Glutamatergic neuron (in vitro differentiated cells): ENCODE results near the gene FBXL3. TPM values are rescaled to one million over a fixed set of nuclear protein-coding genes. Genes with fewer than 3 reads are reported as not detected.

Experiments
- DNase-seq: peaks from one replicate; pipeline ENCODE4 v3.0.0; 2022
- H3K27ac Mint-ChIP-seq: one replicate; pipeline ENCODE4 v1.8.0; 2020; ENCODE audit warnings: mild to moderate bottlenecking, mixed read lengths, inconsistent platforms; ENCODE audit not compliant: unreplicated experiment
- H3K27me3 Mint-ChIP-seq: one replicate; pipeline ENCODE4 v1.8.0; 2020; ENCODE audit warnings: mild to moderate bottlenecking, moderate library complexity, mixed read lengths, inconsistent platforms; ENCODE audit not compliant: unreplicated experiment
- H3K36me3 Mint-ChIP-seq: one replicate; pipeline ENCODE4 v1.8.0; 2020; ENCODE audit warnings: mild to moderate bottlenecking, mixed read lengths, inconsistent platforms; ENCODE audit not compliant: unreplicated experiment
- H3K4me1 Mint-ChIP-seq: one replicate; pipeline ENCODE4 v1.8.0; 2020; ENCODE audit warnings: mild to moderate bottlenecking, low read depth, mixed read lengths, inconsistent platforms; ENCODE audit not compliant: unreplicated experiment
- H3K4me3 Mint-ChIP-seq: one replicate; pipeline ENCODE4 v1.8.0; 2020; ENCODE audit warnings: mild to moderate bottlenecking, mixed read lengths, inconsistent platforms; ENCODE audit not compliant: unreplicated experiment
- H3K9me3 Mint-ChIP-seq: one replicate; pipeline ENCODE4 v1.8.0; 2020; ENCODE audit warnings: mild to moderate bottlenecking, moderate library complexity, mixed read lengths, inconsistent platforms; ENCODE audit not compliant: unreplicated experiment
- CTCF ChIP-seq: fragments of 200-600 bp; sonication (generic); IDR thresholded peaks from one replicate; pipeline ENCODE4 v1.5.0; 2021; ENCODE audit not compliant: partially characterized antibody, unreplicated experiment
- total RNA-seq: library from RNA; stranded (reverse); fragmentation: NEBNext Ultra II Directional; extraction: Animal tissue kit (Norgen Biotek cat#: 25700); gene quantifications from one replicate; pipeline ENCODE4 v1.2.1, GENCODE V29; 2021; ENCODE audit not compliant: unreplicated experiment

FBXL3 gene
- total RNA-seq, 1 donor from 2014 or later: 27.1 TPM

DNA sequence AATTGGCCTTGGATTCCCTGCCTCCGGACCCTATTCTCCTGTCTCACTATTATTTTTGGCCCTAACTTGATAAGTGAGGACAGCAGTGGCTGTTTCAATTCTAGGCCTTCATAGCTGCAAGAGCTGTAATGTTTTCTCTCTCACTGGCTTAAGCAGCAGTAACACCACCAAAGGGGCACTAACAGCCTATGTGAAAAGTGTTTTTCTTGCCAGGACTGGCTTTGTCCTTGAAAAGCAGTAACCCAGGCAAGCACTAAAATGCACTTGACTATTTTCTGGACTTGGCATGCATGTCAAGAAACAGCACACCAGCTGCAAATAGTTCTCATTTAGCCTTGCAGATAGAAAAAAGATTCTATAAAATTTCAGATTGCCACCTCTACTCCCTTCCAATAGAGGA, 9.3 kb upstream of the FBXL3 start:
- H3K36me3 Mint-ChIP-seq: peaks cover 6% of the 10 kb centered on the region
- TF ChIP-seq CTCF: no peak
- no peak for DNase-seq
- peaks cover 4% of the 10 kb centered on the region for H3K4me1 Mint-ChIP-seq
- H3K27ac Mint-ChIP-seq: no peak overlapping the region
- no peak overlapping the region for H3K4me3 Mint-ChIP-seq
- H3K27me3 Mint-ChIP-seq: peaks cover 2% of the 10 kb centered on the region
- peaks cover 2% of the 10 kb centered on the region for H3K9me3 Mint-ChIP-seq

- Mint-ChIP-seq H3K27ac (no peak overlapping the region), H3K9me3 (peaks cover 2% of the 10 kb centered on the region), H3K27me3 (peaks cover 2% of the 10 kb centered on the region), H3K4me1 (no peaks in the 10 kb centered on the region), H3K36me3 (peaks cover 1% of the 10 kb centered on the region), H3K4me3 (no peak overlapping the region)
- no peak for TF ChIP-seq CTCF
- DNase-seq: no peak
These were observed 7.9 kb upstream of the FBXL3 start for GRCh38 chr13:77034881-77035280.

- Mint-ChIP-seq H3K9me3 (peaks cover 2% of the 10 kb centered on the region), H3K27ac (no peak overlapping the region), H3K4me3 (no peak overlapping the region), H3K27me3 (no peaks in the 10 kb centered on the region), H3K36me3 (peaks cover 4% of the 10 kb centered on the region), H3K4me1 (no peaks in the 10 kb centered on the region)
- DNase-seq: no peak
- no peak for TF ChIP-seq CTCF
These were observed 6.9 kb upstream of the FBXL3 start for GRCh38 chr13:77033717-77034302.

DNA sequence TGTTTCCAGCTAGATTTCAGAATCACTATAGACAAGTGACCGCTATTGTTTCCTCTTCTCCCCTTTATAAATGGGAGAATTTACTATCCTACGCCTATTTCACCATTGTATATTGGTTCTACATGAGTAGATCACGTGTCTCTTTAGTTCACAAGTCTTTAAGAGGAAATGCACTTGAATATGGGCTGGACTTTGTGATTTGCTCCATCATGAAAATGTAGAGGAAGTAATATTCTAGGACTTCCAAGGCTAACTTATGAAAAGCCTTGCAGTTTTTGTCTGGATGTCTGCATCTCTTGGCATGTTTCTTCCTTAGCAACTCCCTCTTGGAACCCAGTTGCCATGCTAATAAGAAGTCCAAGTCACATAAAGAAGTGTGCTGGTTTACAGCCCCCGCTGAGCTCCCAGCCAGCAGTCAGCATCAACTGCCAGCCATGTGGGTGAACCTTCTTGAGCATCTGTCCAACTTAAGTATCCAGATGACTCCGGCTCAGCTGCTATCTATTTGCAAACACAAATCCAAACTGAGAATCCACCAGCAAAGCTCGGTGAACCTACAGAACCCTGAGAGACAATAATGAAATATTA, 4.8 kb upstream of the FBXL3 start:
- no peak overlapping the region for H3K27ac Mint-ChIP-seq
- no peak for TF ChIP-seq CTCF
- no peak overlapping the region for H3K4me3 Mint-ChIP-seq
- peaks cover 4% of the 10 kb centered on the region for H3K36me3 Mint-ChIP-seq
- no peak for DNase-seq
- peaks cover 10% of the 10 kb centered on the region for H3K9me3 Mint-ChIP-seq
- peaks cover 7% of the 10 kb centered on the region for H3K27me3 Mint-ChIP-seq
- H3K4me1 Mint-ChIP-seq: peaks cover 12% of the 10 kb centered on the region

DNA sequence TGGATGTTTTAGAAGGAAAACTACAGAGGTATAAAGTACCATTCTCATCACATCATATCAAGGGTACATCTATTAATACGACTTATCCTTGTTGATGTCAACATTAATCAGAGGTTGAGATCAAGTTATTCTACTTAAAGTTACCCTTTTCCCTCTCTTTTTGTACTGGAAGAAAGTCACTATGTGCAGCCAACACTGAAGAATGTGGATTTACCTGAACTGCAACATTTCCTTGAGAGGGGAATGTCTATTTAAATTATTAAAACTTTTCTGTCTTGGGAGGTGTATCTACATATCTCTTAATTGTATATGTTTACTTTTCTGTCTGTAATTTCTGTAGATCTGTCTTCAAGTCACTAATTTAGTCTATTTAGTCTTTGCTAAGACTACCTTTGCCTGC, 2.5 kb upstream of the FBXL3 start:
- TF ChIP-seq CTCF: no peak
- no peak for DNase-seq
- no peak overlapping the region for H3K4me3 Mint-ChIP-seq
- peaks cover 11% of the 10 kb centered on the region for H3K27me3 Mint-ChIP-seq
- no peak overlapping the region for H3K27ac Mint-ChIP-seq
- H3K36me3 Mint-ChIP-seq: peaks cover 4% of the 10 kb centered on the region
- peaks cover 16% of the 10 kb centered on the region for H3K4me1 Mint-ChIP-seq
- H3K9me3 Mint-ChIP-seq: peaks cover 10% of the 10 kb centered on the region
